Spleen (tissue), 11 donors: ENCODE data around the gene HMGB3. TPM values are rescaled to one million over a fixed set of nuclear protein-coding genes. Genes with fewer than 3 reads are reported as not detected.

Experiments used
- DNase-seq: peaks from one replicate; pipeline ENCODE4 v3.0.0-alpha.2; 2020
- H3K27ac ChIP-seq, 8 donors: fragments of 200-600 bp; sonication (generic) in 7 of 8; 1 replicate in 4 of 8; 2 replicates in 4 of 8; pipeline versions ENCODE4 v1.5.0 to v1.8.0; 2016 to 2021; ENCODE audit warnings: inconsistent platforms in 4 of 8, mild to moderate bottlenecking in 4 of 8, moderate library complexity in 1 of 8
- H3K27me3 ChIP-seq, 7 donors: fragments of 200-600 bp; sonication (generic) in 6 of 7; replicated peaks in 1 of 7; 1 replicate in 4 of 7; 2 replicates in 3 of 7; pipeline versions ENCODE4 v1.5.0 to v1.8.0; 2016 to 2021; ENCODE audit warnings: inconsistent platforms in 3 of 7, mild to moderate bottlenecking in 1 of 7
- H3K36me3 ChIP-seq, 6 donors: fragments of 200-600 bp; sonication (generic) in 5 of 6; 1 replicate in 4 of 6; 2 replicates in 2 of 6; pipeline versions ENCODE4 v1.5.0 to v1.8.0; 2016 to 2021; ENCODE audit warnings: inconsistent platforms in 2 of 6
- H3K4me1 ChIP-seq, 6 donors: fragments of 200-600 bp; sonication (generic) in 5 of 6; 1 replicate in 3 of 6; 2 replicates in 3 of 6; pipeline versions ENCODE4 v1.5.0 to v1.8.0; 2016 to 2021; ENCODE audit warnings: inconsistent platforms in 3 of 6
- H3K4me3 ChIP-seq, 8 donors: fragments of 200-600 bp; sonication (generic) in 7 of 8; 1 replicate in 4 of 8; 2 replicates in 4 of 8; pipeline versions ENCODE4 v1.5.0 to v1.8.0; 2016 to 2021; ENCODE audit warnings: inconsistent platforms in 4 of 8, mild to moderate bottlenecking in 4 of 8, moderate library complexity in 2 of 8
- H3K9me3 ChIP-seq, 8 donors: fragments of 200-600 bp; sonication (generic) in 7 of 8; 1 replicate in 4 of 8; 2 replicates in 4 of 8; pipeline versions ENCODE4 v1.5.0 to v1.8.0; 2016 to 2021; ENCODE audit warnings: inconsistent platforms in 4 of 8
- POLR2A ChIP-seq, 3 donors: fragments of 450-650 bp; IDR thresholded peaks; one replicate each; pipeline ENCODE4 v1.5.1; 2017; ENCODE audit warnings: antibody characterized with exemption in 3 of 3, mild to moderate bottlenecking in 1 of 3
- POLR2AphosphoS5 ChIP-seq, 3 donors: sonication (generic); formaldehyde crosslinking; IDR thresholded peaks; one replicate each; pipeline ENCODE4 v1.5.1; 2017; ENCODE audit warnings: antibody characterized with exemption in 3 of 3
- WGBS, 5 donors: extraction: QIAGEN DNeasy Blood & Tissue Kit in 3 of 5; methylation state at CpG; one replicate each; pipeline versions ENCODE4 v1.1.5 to v1.1.7; 2013 to 2018; 5-methylcytosine and 5-hydroxymethylcytosine counted together
- intact Hi-C: fragments of 100-400 bp; cut with DNase I; formaldehyde crosslinking; loops from one replicate; pipeline ENCODE4 v1.15.0; 2023; ENCODE audit warnings: low total_unique reads
- polyA plus RNA-seq, 3 donors: library from polyadenylated mRNA; stranded (reverse); fragments of 200-250 nt; gene quantifications; one replicate each; pipeline ENCODE4 v1.2.1, GENCODE V29; 2013
- total RNA-seq, 7 donors: library from RNA; depleted of rRNA in 3 of 7; stranded (reverse); fragments of >200 nt in 3 of 7; fragmentation: NEBNext Ultra II Directional in 4 of 7; extraction: Animal tissue kit (Norgen Biotek cat#: 25700) in 4 of 7; gene quantifications; one replicate each; pipeline versions ENCODE4 v1.1.0 to v1.2.1, GENCODE V29; 2016 to 2021
- TF ChIP-seq, protein P1 (sequence below), 11 experiments: fragments of 200-600 bp in 7 of 11; fragments of 450-650 bp in 4 of 11; sonication (generic) in 4 of 11; IDR thresholded peaks in 8 of 11; conservative IDR thresholded peaks in 3 of 11; 1 replicate in 7 of 11; 2 replicates in 4 of 11; pipeline versions ENCODE4 v1.4.0 to v1.8.0; 2016 to 2021; ENCODE audit warnings: antibody characterized with exemption in 11 of 11, inconsistent platforms in 4 of 11, mild to moderate bottlenecking in 1 of 11
- donor health status: healthy with polysubstance abuse.
- donor health status: DM: no; HTN: no; CAD: no; lungs with moderate emphysema.
- donor health status: DM: no; HTN: no; CAD: no.
- donor health status: Bipolar disorder and iron deficiency.
- donor health status: healthy.
- donor health status: DM: no; HTN: no; CAD: no.
- donor health status: DM: yes; HTN: yes; CAD: no.

HMGB3 gene
- total and polyA plus RNA-seq, 10 donors, result 5.0 to 27.3 (median 10.1) TPM

DNA sequence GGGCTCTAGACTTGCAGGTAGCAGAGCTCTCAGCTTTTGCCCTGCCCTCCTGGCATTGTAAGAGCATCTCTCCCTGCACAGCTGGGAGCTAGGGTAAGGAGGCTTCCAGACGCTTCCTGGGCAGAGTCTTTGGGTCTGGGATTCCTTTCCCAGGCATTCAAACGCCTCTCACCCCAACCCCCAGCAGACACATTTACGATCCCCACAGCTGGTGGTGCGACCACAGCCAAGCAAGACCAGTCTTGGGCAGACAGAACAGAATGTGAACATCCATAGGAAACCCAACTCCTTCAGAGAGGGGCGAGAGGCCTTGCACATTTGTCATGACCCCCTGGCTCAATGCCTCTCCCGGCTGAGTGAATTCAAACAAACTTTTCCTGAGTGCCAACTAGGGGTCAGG is 46.6 kb upstream of the HMGB3 start:
- intact Hi-C loops, result no loop called here
- no peak for DNase-seq
- no peaks in the 10 kb centered on the region for H3K36me3 ChIP-seq
- H3K4me1 ChIP-seq, result no peaks in the 10 kb centered on the region
- TF ChIP-seq POLR2A (IDR thresholded peaks at IDR 0.05) (no peak), POLR2AphosphoS5 (IDR thresholded peaks at IDR 0.05) (no peak)
- TF ChIP-seq, protein P1, sequence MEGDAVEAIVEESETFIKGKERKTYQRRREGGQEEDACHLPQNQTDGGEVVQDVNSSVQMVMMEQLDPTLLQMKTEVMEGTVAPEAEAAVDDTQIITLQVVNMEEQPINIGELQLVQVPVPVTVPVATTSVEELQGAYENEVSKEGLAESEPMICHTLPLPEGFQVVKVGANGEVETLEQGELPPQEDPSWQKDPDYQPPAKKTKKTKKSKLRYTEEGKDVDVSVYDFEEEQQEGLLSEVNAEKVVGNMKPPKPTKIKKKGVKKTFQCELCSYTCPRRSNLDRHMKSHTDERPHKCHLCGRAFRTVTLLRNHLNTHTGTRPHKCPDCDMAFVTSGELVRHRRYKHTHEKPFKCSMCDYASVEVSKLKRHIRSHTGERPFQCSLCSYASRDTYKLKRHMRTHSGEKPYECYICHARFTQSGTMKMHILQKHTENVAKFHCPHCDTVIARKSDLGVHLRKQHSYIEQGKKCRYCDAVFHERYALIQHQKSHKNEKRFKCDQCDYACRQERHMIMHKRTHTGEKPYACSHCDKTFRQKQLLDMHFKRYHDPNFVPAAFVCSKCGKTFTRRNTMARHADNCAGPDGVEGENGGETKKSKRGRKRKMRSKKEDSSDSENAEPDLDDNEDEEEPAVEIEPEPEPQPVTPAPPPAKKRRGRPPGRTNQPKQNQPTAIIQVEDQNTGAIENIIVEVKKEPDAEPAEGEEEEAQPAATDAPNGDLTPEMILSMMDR (IDR thresholded peaks at IDR 0.05 in 8 of 11, conservative IDR thresholded peaks at IDR 0.05 in 3 of 11), result no peak
- 56 to 72% (median 62%) methylated on average over 6 of the region's 6 CpGs for WGBS, 5 donors
- no peak overlapping the region for H3K4me3 ChIP-seq
- H3K27ac ChIP-seq, result no peak overlapping the region
- H3K9me3 ChIP-seq, result peaks cover 0 to 11% (median 0%) of the 10 kb centered on the region in 8 donors
- no peaks in the 10 kb centered on the region for H3K27me3 ChIP-seq

DNA sequence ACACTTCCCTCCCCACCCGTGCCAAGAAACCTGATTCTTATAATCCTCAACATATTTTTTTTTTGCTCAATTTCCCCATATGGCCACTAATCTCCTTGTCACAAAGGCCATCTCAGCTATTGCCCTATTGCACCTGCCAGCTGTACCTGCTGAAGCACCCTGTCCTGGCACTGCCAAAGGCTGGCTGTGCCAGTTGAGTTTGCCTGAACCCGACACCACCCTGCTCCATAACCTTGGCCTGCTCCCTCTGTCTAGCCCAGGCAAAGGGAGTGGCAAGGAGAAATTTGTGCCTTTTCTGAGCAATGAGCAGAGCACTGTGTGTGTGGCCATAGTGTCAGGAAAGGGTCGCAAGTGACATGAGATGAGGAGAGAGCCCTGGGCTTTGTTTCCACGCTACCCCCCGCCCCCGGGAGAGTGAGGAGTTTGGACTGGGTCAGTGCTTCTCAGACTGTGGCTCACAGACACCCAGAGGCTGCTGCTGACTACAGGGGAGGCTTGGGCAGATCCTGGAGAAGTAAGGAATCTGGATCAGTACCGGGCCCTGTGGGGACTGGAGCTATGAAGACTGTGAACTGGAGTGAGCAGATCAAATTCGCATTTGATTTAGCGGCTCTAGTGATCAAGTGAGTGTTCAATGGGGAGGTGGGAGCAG is 42.2 kb upstream of the HMGB3 start:
- DNase-seq, result peak; percentile 44
- no peaks in the 10 kb centered on the region for H3K36me3 ChIP-seq
- TF ChIP-seq, protein P1 (IDR thresholded peaks at IDR 0.05 in 8 of 11, conservative IDR thresholded peaks at IDR 0.05 in 3 of 11), result no peak
- no peak for TF ChIP-seq POLR2A (IDR thresholded peaks at IDR 0.05)
- no peak for TF ChIP-seq POLR2AphosphoS5 (IDR thresholded peaks at IDR 0.05)
- H3K4me3 ChIP-seq, result no peak overlapping the region
- no peaks in the 10 kb centered on the region for H3K4me1 ChIP-seq
- WGBS, 5 donors, result 82 to 89% (median 84%) methylated on average over 3 to 9 of the region's 9 CpGs
- H3K27ac ChIP-seq, result no peak overlapping the region
- H3K9me3 ChIP-seq, result peaks cover 0 to 11% (median 0%) of the 10 kb centered on the region in 8 donors
- no peaks in the 10 kb centered on the region for H3K27me3 ChIP-seq
- intact Hi-C loops, result no loop called here

DNA sequence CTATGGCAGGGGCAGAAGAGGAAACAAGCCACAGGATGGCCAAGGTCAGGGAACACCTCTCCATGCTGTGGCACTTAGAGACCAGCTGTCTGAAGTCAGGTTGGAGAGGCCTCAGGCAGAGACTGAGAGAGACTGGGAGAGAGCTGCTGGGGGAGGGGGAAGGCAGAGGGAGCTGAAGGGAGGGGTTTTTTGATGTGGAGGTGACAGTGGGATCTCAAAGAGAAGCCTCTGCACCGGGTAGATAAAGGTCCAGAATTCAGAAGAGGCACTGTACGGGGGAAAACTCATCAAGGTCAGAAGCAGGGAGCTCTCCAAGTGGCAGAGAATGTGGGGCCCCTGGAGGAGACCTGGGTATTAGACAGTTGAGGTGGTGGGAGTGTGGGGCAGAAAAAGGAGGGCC is 41.6 kb upstream of the HMGB3 start:
- DNase-seq, result no peak
- intact Hi-C loops, result no loop called here
- WGBS, 5 donors, result 33 to 71% (median 53%) methylated on average over 2 of the region's 2 CpGs
- TF ChIP-seq, protein P1 (IDR thresholded peaks at IDR 0.05 in 8 of 11, conservative IDR thresholded peaks at IDR 0.05 in 3 of 11), result no peak
- TF ChIP-seq POLR2AphosphoS5 (IDR thresholded peaks at IDR 0.05), result no peak
- no peak for TF ChIP-seq POLR2A (IDR thresholded peaks at IDR 0.05)
- no peak overlapping the region for H3K27ac ChIP-seq
- no peaks in the 10 kb centered on the region for H3K36me3 ChIP-seq
- H3K27me3 ChIP-seq, result no peaks in the 10 kb centered on the region
- H3K9me3 ChIP-seq, result peaks cover 0 to 11% (median 0%) of the 10 kb centered on the region in 8 donors
- no peak overlapping the region for H3K4me3 ChIP-seq
- H3K4me1 ChIP-seq, result no peaks in the 10 kb centered on the region

DNA sequence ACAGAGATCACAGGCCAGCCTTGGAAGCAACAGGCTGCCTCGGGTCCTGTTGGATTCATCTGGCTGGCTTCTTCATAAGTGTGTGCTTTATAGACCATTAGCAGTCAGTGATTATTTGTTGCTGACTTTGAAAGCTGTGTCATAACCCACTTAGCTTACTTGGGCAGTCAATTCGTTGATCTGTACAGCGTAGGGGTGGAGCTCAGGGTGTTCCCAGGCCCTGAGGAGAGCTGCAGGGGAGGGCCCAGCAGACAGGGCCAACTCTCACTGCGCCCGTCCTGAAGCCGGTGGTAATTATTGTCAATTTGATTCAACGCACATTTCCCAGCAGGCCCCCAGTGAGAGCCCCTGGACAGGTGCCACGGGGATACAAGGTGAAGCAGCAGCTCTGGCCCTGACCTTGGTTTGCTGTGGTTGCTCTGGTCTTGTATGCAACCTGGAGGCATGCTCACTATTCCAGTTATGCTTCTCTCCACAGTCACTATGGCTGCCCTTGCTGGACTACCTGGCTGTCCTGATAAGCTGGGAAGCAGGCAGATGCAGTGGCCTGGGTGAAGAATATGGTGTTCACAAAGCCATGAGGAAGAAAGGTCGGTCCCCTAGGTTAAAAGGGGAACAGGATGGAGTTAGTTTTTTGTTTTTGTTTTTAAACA is 40.1 kb upstream of the HMGB3 start:
- Histone ChIP-seq H3K4me3 (no peak overlapping the region), H3K9me3 (no peaks in the 10 kb centered on the region), H3K4me1 (no peaks in the 10 kb centered on the region), H3K27me3 (peaks cover 0 to 5% (median 0%) of the 10 kb centered on the region in 7 donors), H3K27ac (no peak overlapping the region), H3K36me3 (no peaks in the 10 kb centered on the region)
- peak; percentile 58 for DNase-seq
- intact Hi-C loops, result no loop called here
- TF ChIP-seq POLR2A (IDR thresholded peaks at IDR 0.05) (no peak), POLR2AphosphoS5 (IDR thresholded peaks at IDR 0.05) (no peak)
- TF ChIP-seq, protein P1 (IDR thresholded peaks at IDR 0.05 in 8 of 11, conservative IDR thresholded peaks at IDR 0.05 in 3 of 11), result no peak
- WGBS, 5 donors, result 50 to 82% (median 73%) methylated on average over 1 to 9 of the region's 9 CpGs
